ENCODE results near the gene AGER. TPM values are rescaled to one million over a fixed set of nuclear protein-coding genes. Genes with fewer than 3 reads are reported as not detected.

Gene AGER
- total and polyA plus RNA-seq, 2 experiments from 2014 or later = 3.4 to 4.5 TPM

- DNase-seq (ENCODE audit: low spot score) = peak; percentile 90
- Histone ChIP-seq H3K9me3 (ENCODE audit: low read depth) (no peaks in the 10 kb centered on the region), H3K27me3 (peaks cover 9% of the 10 kb centered on the region), H3K4me3 (peak overlapping the region; percentile 72), H2AFZ (peak overlapping the region; percentile 61), H3K9me2 (replicated peaks; ENCODE audit: insufficient read depth) (no peaks in the 10 kb centered on the region), H4K20me1 (ENCODE audit: insufficient read depth, poor library complexity, severe bottlenecking) (no peaks in the 10 kb centered on the region), H3K79me2 (peaks cover 28% of the 10 kb centered on the region), H3K4me2 (peak overlapping the region; percentile 87), H3K27ac (peak overlapping the region; percentile 96), H3K36me3 (replicated peaks; ENCODE audit: insufficient read depth, low read depth) (peaks cover 6% of the 10 kb centered on the region), H3K4me1 (ENCODE audit: insufficient read depth) (peaks cover 22% of the 10 kb centered on the region)
- 14% methylated on average over 34 of the region's 34 CpGs for WGBS (ENCODE audit: low lambda C conversion rate, missing lambda C conversion rate)
- TF ChIP-seq CTCF (IDR thresholded peaks at IDR 0.05; ENCODE audit: poor library complexity) (peak; percentile 69), EZH2phosphoT487 (IDR thresholded peaks at IDR 0.05; ENCODE audit: low read depth, severe bottlenecking, unreplicated experiment) (no peak), EZH2 (IDR thresholded peaks at IDR 0.05; ENCODE audit: borderline replicate concordance) (no peak)
Measured at GRCh38 chr6:32154514-32155161, 29.4 kb downstream of the AGER start.

GRCh38 chr6:32153564-32154513, 30.2 kb downstream of the AGER start, which contains the start of gene PPT2:
TSS of gene PPT2 (plus strand) at chr6:32154141. CDS start at chr6:32154595, 454 bp downstream.
- Histone ChIP-seq H4K20me1 (ENCODE audit: insufficient read depth, poor library complexity, severe bottlenecking) (no peaks in the 10 kb centered on the region), H2AFZ (peak within 1 kb of the TSS; percentile 61), H3K9me3 (ENCODE audit: low read depth) (no peaks in the 10 kb centered on the region), H3K4me1 (ENCODE audit: insufficient read depth) (peaks cover 22% of the 10 kb centered on the region), H3K36me3 (replicated peaks; ENCODE audit: insufficient read depth, low read depth) (peaks cover 6% of the 10 kb centered on the region), H3K27me3 (peaks cover 17% of the 10 kb centered on the region), H3K4me2 (peak within 1 kb of the TSS; percentile 87), H3K4me3 (peak within 1 kb of the TSS; percentile 72), H3K9me2 (replicated peaks; ENCODE audit: insufficient read depth) (no peaks in the 10 kb centered on the region), H3K27ac (peak within 1 kb of the TSS; percentile 96), H3K79me2 (peaks cover 28% of the 10 kb centered on the region)
- 1% methylated on average over 43 of the region's 52 CpGs for WGBS (ENCODE audit: low lambda C conversion rate, missing lambda C conversion rate)
- peak; percentile 94 for DNase-seq (ENCODE audit: low spot score)
- TF ChIP-seq EZH2 (IDR thresholded peaks at IDR 0.05; ENCODE audit: borderline replicate concordance) = no peak
- peak; percentile 28 for TF ChIP-seq CTCF (IDR thresholded peaks at IDR 0.05; ENCODE audit: poor library complexity)

DNA sequence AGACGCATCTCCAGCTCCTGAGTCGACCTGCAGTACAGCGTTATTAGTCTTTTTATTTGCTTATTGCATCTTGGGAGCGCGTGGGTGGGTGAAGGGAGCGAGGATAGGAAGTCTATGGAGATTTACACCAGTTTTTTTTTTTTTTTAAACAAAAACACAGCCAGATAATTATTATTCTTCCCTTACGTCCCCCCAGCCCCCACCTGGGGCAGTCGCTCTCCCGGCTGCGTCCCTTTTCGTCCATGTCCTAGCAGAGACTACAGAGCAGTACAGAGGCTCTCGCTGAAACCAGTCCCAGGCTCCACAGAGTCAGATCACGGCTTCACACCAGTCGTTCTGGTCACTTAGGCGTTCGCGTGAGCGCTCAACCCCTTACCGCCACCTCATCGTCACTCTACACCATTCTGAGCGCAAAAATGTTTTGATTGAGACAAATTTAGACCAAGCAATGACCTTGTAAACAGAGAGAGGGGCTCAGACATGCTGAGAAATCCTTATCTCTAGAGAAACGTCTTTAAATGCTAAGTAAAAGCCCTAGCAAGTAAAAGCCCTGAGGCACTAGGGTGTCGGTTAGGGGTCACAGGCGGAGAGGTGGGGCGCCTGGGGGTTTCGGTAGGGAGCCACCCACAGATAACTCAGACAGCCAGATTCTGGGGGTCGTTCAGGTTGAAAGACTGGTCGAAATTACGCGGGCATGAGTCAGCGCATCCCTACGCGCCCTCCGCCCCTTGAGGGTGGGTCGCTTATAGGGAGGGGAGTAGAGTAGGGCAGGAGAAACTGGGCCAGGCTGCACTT, 31.1 kb downstream of the AGER start:
- Histone ChIP-seq H3K9me3 (ENCODE audit: low read depth) (no peaks in the 10 kb centered on the region), H3K79me2 (peaks cover 24% of the 10 kb centered on the region), H4K20me1 (ENCODE audit: insufficient read depth, poor library complexity, severe bottlenecking) (no peaks in the 10 kb centered on the region), H3K36me3 (replicated peaks; ENCODE audit: insufficient read depth, low read depth) (peaks cover 1% of the 10 kb centered on the region), H3K4me3 (peak overlapping the region; percentile 72), H3K27me3 (peaks cover 26% of the 10 kb centered on the region), H3K9me2 (replicated peaks; ENCODE audit: insufficient read depth) (no peaks in the 10 kb centered on the region), H2AFZ (peak overlapping the region; percentile 59), H3K4me2 (peak overlapping the region; percentile 87), H3K4me1 (ENCODE audit: insufficient read depth) (peaks cover 22% of the 10 kb centered on the region), H3K27ac (peak overlapping the region; percentile 96)
- 6% methylated on average over 35 of the region's 35 CpGs for WGBS (ENCODE audit: low lambda C conversion rate, missing lambda C conversion rate)
- TF ChIP-seq CTCF (IDR thresholded peaks at IDR 0.05; ENCODE audit: poor library complexity) (no peak), EZH2 (IDR thresholded peaks at IDR 0.05; ENCODE audit: borderline replicate concordance) (no peak), EZH2phosphoT487 (IDR thresholded peaks at IDR 0.05; ENCODE audit: low read depth, severe bottlenecking, unreplicated experiment) (no peak)
- peak; percentile 68 for DNase-seq (ENCODE audit: low spot score)
